Measurements from ENCODE around the gene ACSM2B. TPM values are rescaled to one million over a fixed set of nuclear protein-coding genes. Genes with fewer than 3 reads are reported as not detected.

The ACSM2B gene
- total RNA-seq, 5 donors from 2014 or later (not counting 1 experiment from before 2014, with no cell fraction given), result 0.18 to 0.86 TPM; not detected in 3

Other genes starting within 250 kb of the ACSM2B start
- gene GP2, start 248.9 kb downstream of the ACSM2B start, total RNA-seq, result 10 to 100 TPM in 3 of 5 donors, not detected in 2; 12.0 to 13.3 (median 12.1) TPM
- not detected for gene UMOD, start 223.7 kb downstream of the ACSM2B start, total RNA-seq
- not detected for gene PDILT, start 171.6 kb downstream of the ACSM2B start, total RNA-seq
- under 1 TPM in 2 of 5 donors, not detected in 3; 0.26 to 0.28 TPM for gene ACSM5, start 166.8 kb downstream of the ACSM2B start, total RNA-seq
- gene ACSM2A, start 124.8 kb downstream of the ACSM2B start, total RNA-seq, result under 1 TPM in 2 of 5 donors, not detected in 3; 0.35 to 0.47 TPM
- under 1 TPM; 0.46 to 0.76 (median 0.58) TPM for gene ACSM1, start 121.3 kb upstream of the ACSM2B start, total RNA-seq
- gene THUMPD1, start 165.5 kb upstream of the ACSM2B start, total RNA-seq, result 10 to 100 TPM; 57.0 to 96.2 (median 61.4) TPM
- gene ACSM3, start 187.6 kb upstream of the ACSM2B start, total RNA-seq, result 1 to 10 TPM; 6.4 to 9.2 (median 8.9) TPM
- gene ERI2, start 230.1 kb upstream of the ACSM2B start, total RNA-seq, result 1 to 10 TPM; 2.3 to 3.0 (median 2.4) TPM
- gene REXO5, start 230.2 kb upstream of the ACSM2B start, total RNA-seq, result 1 to 10 TPM in 1 of 5 donors, under 1 TPM in 4; 0.57 to 1.7 (median 0.89) TPM